Activated CD4-positive, alpha-beta T cell treated with anti-CD3 and anti-CD28 coated beads, Interleukin-2, amount 50 U/mL, for 1 hour (primary cell): ENCODE data around the gene HIVEP3.

ENCODE experiments used
- DNase-seq: peaks from one replicate; pipeline ENCODE4 v3.0.0-alpha.2; 2020

The HIVEP3 gene

GRCh38 chr1:41726292-41726691 is 192.4 kb downstream of the HIVEP3 start:
- DNase-seq = no peak

- DNase-seq = no peak
These were observed 193.8 kb downstream of the HIVEP3 start for GRCh38 chr1:41724926-41725325.

GRCh38 chr1:41724248-41724647 is 194.5 kb downstream of the HIVEP3 start:
- no peak for DNase-seq

- no peak for DNase-seq
These were observed 194.9 kb downstream of the HIVEP3 start for GRCh38 chr1:41723786-41724185.

- DNase-seq = no peak
These were observed 196.5 kb downstream of the HIVEP3 start for GRCh38 chr1:41722184-41722583.

GRCh38 chr1:41720861-41721410 is 197.8 kb downstream of the HIVEP3 start:
- DNase-seq = no peak

- DNase-seq = no peak
These were observed 199.1 kb downstream of the HIVEP3 start for GRCh38 chr1:41719590-41719989.

- no peak for DNase-seq
These were observed 199.6 kb downstream of the HIVEP3 start for GRCh38 chr1:41719128-41719527.

GRCh38 chr1:41718497-41718896 is 200.2 kb downstream of the HIVEP3 start:
- DNase-seq = no peak

- DNase-seq = no peak
These were observed 202.3 kb downstream of the HIVEP3 start for GRCh38 chr1:41716188-41717130.

- no peak for DNase-seq
These were observed 203.2 kb downstream of the HIVEP3 start for GRCh38 chr1:41715441-41716095.

GRCh38 chr1:41714638-41715389 is 203.9 kb downstream of the HIVEP3 start:
- DNase-seq = no peak

GRCh38 chr1:41713557-41714327 is 205.0 kb downstream of the HIVEP3 start:
- DNase-seq = no peak

- no peak for DNase-seq
These were observed 205.6 kb downstream of the HIVEP3 start for GRCh38 chr1:41713141-41713540.

GRCh38 chr1:41712695-41713094 is 206.0 kb downstream of the HIVEP3 start:
- DNase-seq = no peak

- no peak for DNase-seq
These were observed 206.6 kb downstream of the HIVEP3 start for GRCh38 chr1:41712081-41712480.

- no peak for DNase-seq
These were observed 207.1 kb downstream of the HIVEP3 start for GRCh38 chr1:41711581-41711980.

GRCh38 chr1:41710980-41711379 is 207.7 kb downstream of the HIVEP3 start:
- DNase-seq = no peak

GRCh38 chr1:41709873-41710272 is 208.8 kb downstream of the HIVEP3 start:
- DNase-seq = no peak

- DNase-seq = no peak
These were observed 209.4 kb downstream of the HIVEP3 start for GRCh38 chr1:41709331-41709730.

GRCh38 chr1:41708332-41708731 is 210.4 kb downstream of the HIVEP3 start:
- no peak for DNase-seq

- DNase-seq = no peak
These were observed 210.9 kb downstream of the HIVEP3 start for GRCh38 chr1:41707793-41708192.
